Testis (tissue), 3 donors: ENCODE measurements around the gene GABARAPL2. TPM values are rescaled to one million over a fixed set of nuclear protein-coding genes. Genes with fewer than 3 reads are reported as not detected.
"Not testable (repeated sequence)": the region's sequence is repeated elsewhere in the genome, so short reads cannot be mapped to it uniquely, and the experiment has no call there.

ENCODE experiments used
- DNase-seq: peaks from one replicate; pipeline ENCODE4 v3.0.0-alpha.2; 2019
- H3K27ac ChIP-seq, 2 donors: fragments of 200-600 bp; sonication (generic); one replicate each; pipeline ENCODE4 v1.5.1; 2019
- H3K27me3 ChIP-seq: fragments of 200-600 bp; sonication (generic); one replicate; pipeline ENCODE4 v1.5.1; 2019
- H3K36me3 ChIP-seq: fragments of 200-600 bp; sonication (generic); one replicate; pipeline ENCODE4 v1.5.1; 2017; ENCODE audit warnings: low read depth; ENCODE audit errors: missing control alignments
- H3K4me1 ChIP-seq: fragments of 200-600 bp; sonication (generic); one replicate; pipeline ENCODE4 v1.5.1; 2019
- H3K4me3 ChIP-seq, 2 donors: fragments of 200-600 bp; sonication (generic); one replicate each; pipeline ENCODE4 v1.5.1; 2017 to 2019
- H3K9me3 ChIP-seq: fragments of 200-600 bp; sonication (generic); one replicate; pipeline ENCODE4 v1.5.1; 2017
- CTCF ChIP-seq, 3 experiments: fragments of 450-650 bp in 2 of 3; fragments of 200-600 bp in 1 of 3; sonication (generic) in 1 of 3; IDR thresholded peaks; one replicate each; pipeline ENCODE4 v1.5.1; 2016 to 2019; ENCODE audit warnings: antibody characterized with exemption in 3 of 3, mild to moderate bottlenecking in 2 of 3, moderate library complexity in 1 of 3
- POLR2A ChIP-seq: fragments of 450-650 bp; IDR thresholded peaks from one replicate; pipeline ENCODE4 v1.6.1; 2017; ENCODE audit warnings: antibody characterized with exemption, mild to moderate bottlenecking, moderate library complexity
- WGBS, 2 donors: methylation state at CpG; one replicate each; pipeline ENCODE4 v1.1.5; 2018; 5-methylcytosine and 5-hydroxymethylcytosine counted together
- intact Hi-C: fragments of 100-400 bp; cut with DNase I; formaldehyde crosslinking; loops from one replicate; pipeline ENCODE4 v1.15.1; 2023; ENCODE audit warnings: low total_unique reads
- polyA plus RNA-seq: library from polyadenylated mRNA; stranded (reverse); fragments of 350-450 nt; fragmentation: Illumina TruSeq; extraction: RNeasy Lipid Tissue Mini Kit (QIAGEN cat#74804); gene quantifications from one replicate; pipeline ENCODE4 v1.2.3, GENCODE V29; 2014; ENCODE audit warnings: low read depth, low replicate concordance; ENCODE audit not compliant: insufficient read depth
- total RNA-seq, 2 donors: library from RNA; depleted of rRNA; stranded (reverse); fragments of >200 nt; gene quantifications; one replicate each; pipeline ENCODE4 v1.2.3, GENCODE V29; 2016

The GABARAPL2 gene
- total and polyA plus RNA-seq, 3 donors from 2014 or later = 113 to 157 (median 122) TPM

- no peaks in the 10 kb centered on the region for H3K27me3 ChIP-seq
- H3K27ac ChIP-seq = peak overlapping the region in 1 of 2 donors; percentile 40
- TF ChIP-seq CTCF (IDR thresholded peaks at IDR 0.05) (no peak), POLR2A (no peak)
- H3K9me3 ChIP-seq = no peaks in the 10 kb centered on the region
- H3K4me3 ChIP-seq = no peak overlapping the region
- H3K4me1 ChIP-seq = peaks cover 7% of the 10 kb centered on the region
- no peaks in the 10 kb centered on the region for H3K36me3 ChIP-seq
- WGBS, 2 donors = 36 to 37% methylated on average over 8 of the region's 8 CpGs
- peak; percentile 40 for DNase-seq
- intact Hi-C loops = no loop called here
These were observed 25.0 kb downstream of the GABARAPL2 start for GRCh38 chr16:75590920-75591843.

GRCh38 chr16:75591927-75592326 lies 25.7 kb downstream of the GABARAPL2 start:
- H3K27ac ChIP-seq, intact Hi-C loops, H3K36me3 ChIP-seq, H3K4me3 ChIP-seq, H3K9me3 ChIP-seq, H3K4me1 ChIP-seq, H3K27me3 ChIP-seq, DNase-seq: not testable (repeated sequence)
- WGBS, 2 donors = 72% methylated on average over 9 of the region's 9 CpGs

GRCh38 chr16:75593308-75593707 lies 27.1 kb downstream of the GABARAPL2 start:
- H3K4me1 ChIP-seq = peaks cover 7% of the 10 kb centered on the region
- DNase-seq = no peak
- 87 to 89% methylated on average over 6 of the region's 6 CpGs for WGBS, 2 donors
- no peak for TF ChIP-seq POLR2A
- no peak for TF ChIP-seq CTCF (IDR thresholded peaks at IDR 0.05)
- H3K36me3 ChIP-seq = no peaks in the 10 kb centered on the region
- H3K4me3 ChIP-seq = no peak overlapping the region
- H3K9me3 ChIP-seq = no peaks in the 10 kb centered on the region
- no peak overlapping the region for H3K27ac ChIP-seq
- intact Hi-C loops = no loop called here
- no peaks in the 10 kb centered on the region for H3K27me3 ChIP-seq

GRCh38 chr16:75593825-75594820 lies 27.9 kb downstream of the GABARAPL2 start:
- WGBS, 2 donors = 84 to 88% methylated on average over 17 of the region's 17 CpGs
- intact Hi-C loops = no loop called here
- H3K4me3 ChIP-seq = no peak overlapping the region
- H3K27me3 ChIP-seq = no peaks in the 10 kb centered on the region
- peaks cover 7% of the 10 kb centered on the region for H3K4me1 ChIP-seq
- H3K27ac ChIP-seq = no peak overlapping the region
- DNase-seq = no peak
- no peak for TF ChIP-seq CTCF (IDR thresholded peaks at IDR 0.05)
- TF ChIP-seq POLR2A = no peak
- H3K36me3 ChIP-seq = no peaks in the 10 kb centered on the region
- no peaks in the 10 kb centered on the region for H3K9me3 ChIP-seq
